GM18511 (cell line): Measurements from ENCODE around the gene PDZD4.

ENCODE experiments used
- ATAC-seq: cut with Tn5 transposase; IDR thresholded peaks from one replicate; pipeline ENCODE4 v1.9.1; 2021; ENCODE audit warnings: mild to moderate bottlenecking, moderate library complexity; ENCODE audit not compliant: unreplicated experiment

Gene PDZD4

GRCh38 chrX:153761863-153762262 lies 68.5 kb downstream of the PDZD4 start:
- ATAC-seq, result no peak

DNA sequence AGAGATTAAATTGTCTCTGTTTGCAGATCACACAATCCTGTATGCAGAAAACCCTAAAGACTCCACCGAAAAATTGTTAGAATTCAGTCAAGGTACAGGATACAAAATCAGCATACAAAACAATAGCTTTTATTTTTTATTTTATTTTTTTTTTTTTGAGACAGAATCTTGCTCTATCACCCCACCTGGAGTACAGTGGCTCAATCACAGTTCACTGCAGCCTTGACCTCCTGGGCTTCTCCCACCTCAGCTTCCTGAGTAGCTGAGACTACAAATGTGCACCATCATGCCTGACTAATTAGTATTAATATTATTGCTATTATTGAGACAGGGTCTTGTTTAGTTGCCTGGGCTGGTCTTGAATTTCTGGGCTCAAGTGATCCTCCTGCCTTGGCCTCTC lies 75.2 kb downstream of the PDZD4 start:
- no peak for ATAC-seq
